SK-N-SH treated with all-trans-retinoic acid at 6 μM for 48 hours (cell line): Measurements from ENCODE around the gene S100A1.

Source experiments
- ARNTL ChIP-seq: fragments of 450-650 bp; formaldehyde crosslinking; IDR thresholded peaks from 2 replicates; pipeline ENCODE4 v1.5.0; 2020; ENCODE audit warnings: low read depth, mild to moderate bottlenecking, moderate library complexity, borderline replicate concordance
- ESRRG ChIP-seq: fragments of 250-450 bp; sonication (Bioruptor Pico); IDR thresholded peaks from 2 replicates; pipeline ENCODE4 v1.6.1; 2021; ENCODE audit warnings: mild to moderate bottlenecking
- GLIS3 ChIP-seq: fragments of 250-450 bp; sonication (Bioruptor Pico); IDR thresholded peaks from 2 replicates; pipeline ENCODE4 v1.5.0; 2020; ENCODE audit warnings: mild to moderate bottlenecking, moderate library complexity
- ISL1 ChIP-seq: fragments of 250-450 bp; sonication (Bioruptor Pico); IDR thresholded peaks from 2 replicates; pipeline ENCODE4 v2.1.2; 2022; ENCODE audit warnings: mild to moderate bottlenecking, moderate library complexity
- PATZ1 ChIP-seq: fragments of 250-450 bp; sonication (Bioruptor Pico); IDR thresholded peaks from 2 replicates; pipeline ENCODE4 v1.8.0; 2020; ENCODE audit warnings: mild to moderate bottlenecking, moderate library complexity, borderline replicate concordance
- RARB ChIP-seq: fragments of 250-450 bp; sonication (Bioruptor Pico); IDR thresholded peaks from 2 replicates; pipeline ENCODE4 v1.8.0; 2021; ENCODE audit warnings: mild to moderate bottlenecking, moderate library complexity
- TOX ChIP-seq: fragments of 250-450 bp; sonication (Bioruptor Pico); IDR thresholded peaks from 2 replicates; pipeline ENCODE4 v1.8.0; 2021; ENCODE audit warnings: mild to moderate bottlenecking, moderate library complexity, borderline replicate concordance
- ZFP30 ChIP-seq: fragments of 450-650 bp; formaldehyde crosslinking; IDR thresholded peaks from 2 replicates; pipeline ENCODE4 v1.5.0; 2022; ENCODE audit warnings: mild to moderate bottlenecking, moderate library complexity

- TF ChIP-seq ARNTL = no peak
- TF ChIP-seq ESRRG (CRISPR knock-in tag) = no peak
- no peak for TF ChIP-seq RARB (CRISPR knock-in tag)
- TF ChIP-seq TOX (CRISPR knock-in tag) = no peak
- no peak for TF ChIP-seq ISL1 (CRISPR knock-in tag)
- no peak for TF ChIP-seq ZFP30 (CRISPR knock-in tag)
- TF ChIP-seq GLIS3 (CRISPR knock-in tag) = no peak
- TF ChIP-seq PATZ1 = no peak
These were observed 1.1 kb downstream of the S100A1 start for GRCh38 chr1:153629343-153629665.
